Stimulated activated naive CD4-positive, alpha-beta T cell (primary cell): ENCODE data around the gene LUC7L2.
"Not testable (repeated sequence)": the region's sequence is repeated elsewhere in the genome, so short reads cannot be mapped to it uniquely, and the experiment has no call there.

ENCODE experiments used
- DNase-seq, 6 experiments: peaks; one replicate each; lab custom pipeline; 2025; lab: John Stamatoyannopoulos, UW

Gene LUC7L2

GRCh38 chr7:139357729-139358506, 1.8 kb upstream of the LUC7L2 start:
- not testable (repeated sequence) for DNase-seq

- peak; percentile 29 to 65 (median 40) for DNase-seq
These were observed 941 bp upstream of the LUC7L2 start for GRCh38 chr7:139358541-139359365.

- DNase-seq, result peak; percentile 95 to 98 (median 96)
These were observed 685 bp downstream of the LUC7L2 start for GRCh38 chr7:139360210-139360947.

GRCh38 chr7:139360948-139361307, 1.2 kb downstream of the LUC7L2 start:
- DNase-seq, result no peak

GRCh38 chr7:139361523-139361922, 1.8 kb downstream of the LUC7L2 start:
- DNase-seq, result no peak

- DNase-seq, result no peak
These were observed 2.6 kb downstream of the LUC7L2 start for GRCh38 chr7:139362302-139362701.

GRCh38 chr7:139362981-139363380, 3.3 kb downstream of the LUC7L2 start:
- no peak for DNase-seq

- no peak for DNase-seq
These were observed 5.6 kb downstream of the LUC7L2 start for GRCh38 chr7:139365336-139365735.

- DNase-seq, result no peak
These were observed 6.7 kb downstream of the LUC7L2 start for GRCh38 chr7:139366400-139366799.

- DNase-seq, result no peak
These were observed 7.9 kb downstream of the LUC7L2 start for GRCh38 chr7:139367438-139368155.

GRCh38 chr7:139370301-139370942, 10.7 kb downstream of the LUC7L2 start:
- no peak for DNase-seq

GRCh38 chr7:139370943-139371313, 11.2 kb downstream of the LUC7L2 start:
- no peak for DNase-seq

GRCh38 chr7:139374246-139374645, 14.6 kb downstream of the LUC7L2 start:
- no peak for DNase-seq

GRCh38 chr7:139382439-139382838, 22.7 kb downstream of the LUC7L2 start:
- no peak for DNase-seq

GRCh38 chr7:139384611-139385010, 24.9 kb downstream of the LUC7L2 start:
- no peak for DNase-seq

- DNase-seq, result no peak
These were observed 27.9 kb downstream of the LUC7L2 start for GRCh38 chr7:139387594-139387993.

GRCh38 chr7:139389091-139389490, 29.4 kb downstream of the LUC7L2 start:
- no peak for DNase-seq

GRCh38 chr7:139389774-139390173, 30.1 kb downstream of the LUC7L2 start:
- DNase-seq, result no peak

- no peak for DNase-seq
These were observed 34.0 kb downstream of the LUC7L2 start for GRCh38 chr7:139393621-139394211.

GRCh38 chr7:139394540-139394939, 34.8 kb downstream of the LUC7L2 start:
- DNase-seq, result peak in 3 of 6 experiments; percentile 21 to 53 (median 35)
